ENCODE data around the gene C19orf67.
"Not testable (repeated sequence)": the region's sequence is repeated elsewhere in the genome, so short reads cannot be mapped to it uniquely, and the experiment has no call there.

The C19orf67 gene

DNA sequence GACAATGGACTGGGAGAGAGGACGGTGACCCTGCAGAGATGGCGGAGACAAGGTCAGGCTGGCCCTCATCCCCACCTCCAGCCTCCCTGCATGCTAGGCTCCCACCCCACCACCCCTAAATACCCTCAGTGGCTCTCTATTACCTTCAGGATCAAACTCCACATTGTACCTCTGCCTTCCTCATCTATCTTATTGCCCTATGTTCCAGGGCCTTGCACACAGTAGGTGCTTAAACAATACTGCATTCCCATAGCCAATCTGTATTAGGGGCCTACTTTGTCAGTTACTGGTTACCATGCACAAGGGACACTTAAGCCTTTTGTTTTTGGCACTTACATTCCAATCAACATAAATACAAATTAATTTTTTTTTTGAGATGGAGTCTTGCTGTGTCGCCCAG, 30.2 kb downstream of the C19orf67 start:
- FAIRE-seq: no peak

DNA sequence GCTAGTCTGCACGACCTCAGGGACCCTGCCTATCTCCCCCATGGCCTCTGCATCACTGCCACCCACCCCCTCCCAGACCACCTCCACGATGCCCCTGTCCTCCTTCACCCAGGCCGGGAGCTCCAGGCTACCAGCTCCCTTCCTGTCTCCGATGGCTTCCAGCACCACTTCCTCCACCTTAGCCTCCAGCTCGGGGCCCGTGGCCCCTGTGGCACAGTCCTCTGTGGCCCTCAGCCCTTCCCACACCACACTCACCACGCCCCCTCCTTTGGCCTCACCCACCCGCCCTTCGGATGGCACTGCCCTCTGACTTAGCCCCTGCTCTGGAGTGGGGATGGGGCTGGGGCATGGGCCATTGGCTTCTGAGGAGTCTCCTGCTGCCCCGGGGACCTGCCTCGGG, 30.9 kb downstream of the C19orf67 start:
- no peak for FAIRE-seq

DNA sequence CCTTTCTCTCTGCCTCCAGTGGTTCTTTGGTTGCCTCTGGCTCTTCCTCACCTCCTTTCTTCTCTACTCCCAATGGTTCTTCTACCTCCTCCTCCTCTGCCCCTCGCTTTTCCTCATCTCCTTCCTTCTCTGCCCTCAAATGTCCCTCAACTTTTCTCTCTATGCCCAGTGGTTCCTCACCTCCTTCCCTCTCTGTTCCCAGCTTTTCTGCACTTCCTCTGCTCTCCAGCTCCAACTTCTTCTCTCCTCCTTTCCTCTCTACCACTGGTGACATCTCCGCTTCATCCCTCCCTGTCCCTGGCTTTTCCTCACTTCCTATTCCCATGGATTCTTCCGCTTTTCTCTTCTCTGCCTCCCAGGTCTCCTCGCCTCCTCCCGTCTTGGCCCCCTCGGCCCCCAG, 31.5 kb downstream of the C19orf67 start:
- FAIRE-seq: no peak

- FAIRE-seq: no peak
These were observed 32.1 kb downstream of the C19orf67 start for GRCh38 chr19:14053500-14053899.

GRCh38 chr19:14053032-14053431, 32.6 kb downstream of the C19orf67 start:
- no peak for FAIRE-seq

GRCh38 chr19:14052470-14052869, 33.1 kb downstream of the C19orf67 start:
- no peak for FAIRE-seq

DNA sequence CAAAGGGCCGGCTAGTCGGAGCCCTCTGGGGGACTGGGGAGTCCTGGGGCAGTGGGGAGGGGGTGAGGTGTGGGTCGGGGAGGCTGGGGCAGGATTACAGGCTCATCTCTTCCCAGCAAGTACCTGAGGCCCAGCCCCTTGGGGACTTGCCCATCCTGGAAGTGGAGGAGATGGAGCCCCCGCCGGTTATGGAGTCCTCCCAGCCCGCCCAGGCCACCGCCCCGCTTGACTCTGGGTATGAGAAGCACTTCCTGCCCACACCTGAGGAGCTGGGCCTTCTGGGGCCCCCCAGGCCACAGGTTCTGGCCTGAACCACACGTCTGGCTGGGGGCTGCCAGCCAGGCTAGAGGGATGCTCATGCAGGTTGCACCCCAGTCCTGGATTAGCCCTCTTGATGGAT, 33.6 kb downstream of the C19orf67 start:
- no peak for FAIRE-seq

DNA sequence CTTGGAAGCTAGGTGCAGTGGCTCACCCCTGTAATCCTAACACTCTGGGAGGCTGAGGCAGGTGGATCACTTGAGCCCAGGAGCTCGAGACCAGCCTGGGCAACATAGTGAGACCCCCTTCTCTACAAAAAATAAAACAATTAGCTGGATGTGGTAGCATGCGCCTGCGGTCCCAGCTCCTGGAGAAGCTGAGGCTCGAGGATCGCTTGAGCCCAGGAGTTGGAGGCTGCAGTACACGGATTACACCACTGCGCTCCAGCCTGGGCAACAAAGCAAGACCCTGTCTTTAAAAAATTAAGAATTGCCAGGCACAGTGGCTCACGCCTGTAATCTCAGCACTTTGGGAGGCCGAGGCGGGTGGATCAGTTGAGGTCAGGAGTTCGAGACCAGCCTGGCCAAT, 34.6 kb downstream of the C19orf67 start:
- FAIRE-seq: not testable (repeated sequence)

GRCh38 chr19:14050512-14050911, 35.1 kb downstream of the C19orf67 start:
- FAIRE-seq: no peak

- no peak for FAIRE-seq
These were observed 37.0 kb downstream of the C19orf67 start for GRCh38 chr19:14048443-14049153.

DNA sequence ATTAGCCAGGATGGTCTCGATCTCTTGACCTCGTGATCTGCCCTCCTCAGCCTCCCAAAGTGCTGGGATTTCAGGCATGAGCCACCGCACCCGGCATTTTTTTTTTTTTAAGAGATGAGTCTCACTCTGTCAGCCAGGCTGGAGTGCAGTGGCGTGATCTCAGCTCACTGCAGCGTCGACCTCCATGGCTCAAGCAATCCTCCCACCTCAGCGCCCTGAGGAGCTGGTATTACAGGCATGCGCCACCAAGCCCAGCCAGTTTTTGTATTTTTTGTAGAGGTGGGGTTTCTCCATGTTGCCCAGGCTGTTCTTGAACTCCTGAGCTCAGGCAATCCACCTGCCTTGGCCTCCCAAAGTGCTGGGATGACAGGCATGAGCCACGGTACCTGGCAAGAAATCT, 37.7 kb downstream of the C19orf67 start:
- not testable (repeated sequence) for FAIRE-seq

DNA sequence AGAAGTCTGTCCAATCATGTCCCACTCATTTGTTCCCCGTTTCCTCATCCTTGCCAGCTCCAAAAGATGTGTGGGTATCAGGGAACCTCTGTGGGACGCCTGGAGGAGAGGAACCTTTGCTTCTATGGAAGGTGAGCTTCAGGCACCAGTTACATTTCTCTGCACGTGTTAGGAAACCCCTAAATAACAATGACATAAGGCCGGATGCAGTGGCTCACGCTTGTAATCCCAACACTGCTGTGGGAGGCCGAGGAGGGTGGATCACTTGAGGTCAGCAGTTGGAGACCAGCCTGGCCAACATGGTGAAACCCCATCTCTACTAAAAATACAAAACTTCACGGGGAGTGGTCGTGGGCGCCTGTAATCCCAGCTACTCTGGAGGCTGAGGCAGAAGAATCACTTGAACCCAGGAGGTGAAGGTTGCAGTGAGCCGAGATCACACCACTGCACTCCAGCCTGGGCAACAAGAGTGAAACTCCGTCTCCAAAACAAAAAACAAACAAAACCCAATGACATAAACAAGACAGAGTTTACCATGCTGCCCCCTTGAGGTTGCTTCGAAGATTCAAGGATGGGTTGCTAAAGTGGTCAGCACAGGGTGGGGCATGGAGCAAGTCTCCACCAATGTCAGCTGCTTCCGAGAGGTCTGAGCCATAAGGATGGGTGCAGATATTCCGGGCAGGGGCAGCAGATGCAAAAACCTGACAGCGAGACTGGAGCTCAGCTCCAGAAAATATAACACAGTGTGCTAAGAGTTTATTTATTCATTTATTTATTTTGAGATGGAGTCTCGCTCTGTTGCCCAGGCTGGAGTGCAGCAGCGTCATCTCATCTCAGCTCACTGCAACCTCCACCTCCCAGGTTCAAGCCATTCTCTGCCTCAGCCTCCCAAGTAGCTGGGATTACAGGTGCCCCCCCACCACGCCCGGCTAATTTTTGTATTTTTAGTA, 42.6 kb downstream of the C19orf67 start:
- FAIRE-seq: peak; percentile 82

GRCh38 chr19:14039181-14039580, 46.4 kb downstream of the C19orf67 start:
- no peak for FAIRE-seq

DNA sequence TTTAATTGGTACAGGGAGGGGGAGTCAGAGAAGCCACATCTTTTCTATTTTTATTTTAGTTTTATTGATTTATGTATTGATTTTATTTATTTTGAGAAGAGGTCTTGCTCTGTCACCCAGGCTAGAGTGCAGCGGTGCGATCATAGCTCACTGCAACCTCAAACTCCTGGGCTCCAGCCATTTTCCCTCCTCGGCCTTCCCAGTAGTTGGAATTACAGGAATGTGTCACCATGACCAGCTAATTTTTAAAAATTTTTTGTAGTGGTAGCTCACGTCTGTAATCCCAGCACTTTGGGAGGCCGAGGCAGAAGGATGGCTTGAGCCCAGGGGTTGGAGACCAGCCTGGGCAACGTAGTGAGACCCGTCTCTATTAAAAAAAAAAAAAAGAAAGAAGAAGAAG, 49.9 kb downstream of the C19orf67 start:
- FAIRE-seq: no peak

GRCh38 chr19:14035159-14035558, 50.4 kb downstream of the C19orf67 start:
- not testable (repeated sequence) for FAIRE-seq

- FAIRE-seq: no peak
These were observed 51.6 kb downstream of the C19orf67 start for GRCh38 chr19:14033946-14034345.

GRCh38 chr19:14031719-14032480, 53.7 kb downstream of the C19orf67 start, which contains the start of gene IL27RA:
Gene IL27RA, plus strand, starts transcription at chr19:14031762. Its CDS starts 111 bp downstream, at chr19:14031873.
- no peak for FAIRE-seq

All from G401.6 (cell line).